CD4-positive, alpha-beta T cell treated with Interleukin-4 for 1 hour (primary cell): ENCODE results near the gene SLC9A2.

ENCODE experiments used
- DNase-seq, 2 donors: peaks; one replicate each; pipeline ENCODE4 v3.0.0-alpha.2; 2020 to 2022

The SLC9A2 gene, protein sequence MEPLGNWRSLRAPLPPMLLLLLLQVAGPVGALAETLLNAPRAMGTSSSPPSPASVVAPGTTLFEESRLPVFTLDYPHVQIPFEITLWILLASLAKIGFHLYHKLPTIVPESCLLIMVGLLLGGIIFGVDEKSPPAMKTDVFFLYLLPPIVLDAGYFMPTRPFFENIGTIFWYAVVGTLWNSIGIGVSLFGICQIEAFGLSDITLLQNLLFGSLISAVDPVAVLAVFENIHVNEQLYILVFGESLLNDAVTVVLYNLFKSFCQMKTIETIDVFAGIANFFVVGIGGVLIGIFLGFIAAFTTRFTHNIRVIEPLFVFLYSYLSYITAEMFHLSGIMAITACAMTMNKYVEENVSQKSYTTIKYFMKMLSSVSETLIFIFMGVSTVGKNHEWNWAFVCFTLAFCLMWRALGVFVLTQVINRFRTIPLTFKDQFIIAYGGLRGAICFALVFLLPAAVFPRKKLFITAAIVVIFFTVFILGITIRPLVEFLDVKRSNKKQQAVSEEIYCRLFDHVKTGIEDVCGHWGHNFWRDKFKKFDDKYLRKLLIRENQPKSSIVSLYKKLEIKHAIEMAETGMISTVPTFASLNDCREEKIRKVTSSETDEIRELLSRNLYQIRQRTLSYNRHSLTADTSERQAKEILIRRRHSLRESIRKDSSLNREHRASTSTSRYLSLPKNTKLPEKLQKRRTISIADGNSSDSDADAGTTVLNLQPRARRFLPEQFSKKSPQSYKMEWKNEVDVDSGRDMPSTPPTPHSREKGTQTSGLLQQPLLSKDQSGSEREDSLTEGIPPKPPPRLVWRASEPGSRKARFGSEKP

DNA sequence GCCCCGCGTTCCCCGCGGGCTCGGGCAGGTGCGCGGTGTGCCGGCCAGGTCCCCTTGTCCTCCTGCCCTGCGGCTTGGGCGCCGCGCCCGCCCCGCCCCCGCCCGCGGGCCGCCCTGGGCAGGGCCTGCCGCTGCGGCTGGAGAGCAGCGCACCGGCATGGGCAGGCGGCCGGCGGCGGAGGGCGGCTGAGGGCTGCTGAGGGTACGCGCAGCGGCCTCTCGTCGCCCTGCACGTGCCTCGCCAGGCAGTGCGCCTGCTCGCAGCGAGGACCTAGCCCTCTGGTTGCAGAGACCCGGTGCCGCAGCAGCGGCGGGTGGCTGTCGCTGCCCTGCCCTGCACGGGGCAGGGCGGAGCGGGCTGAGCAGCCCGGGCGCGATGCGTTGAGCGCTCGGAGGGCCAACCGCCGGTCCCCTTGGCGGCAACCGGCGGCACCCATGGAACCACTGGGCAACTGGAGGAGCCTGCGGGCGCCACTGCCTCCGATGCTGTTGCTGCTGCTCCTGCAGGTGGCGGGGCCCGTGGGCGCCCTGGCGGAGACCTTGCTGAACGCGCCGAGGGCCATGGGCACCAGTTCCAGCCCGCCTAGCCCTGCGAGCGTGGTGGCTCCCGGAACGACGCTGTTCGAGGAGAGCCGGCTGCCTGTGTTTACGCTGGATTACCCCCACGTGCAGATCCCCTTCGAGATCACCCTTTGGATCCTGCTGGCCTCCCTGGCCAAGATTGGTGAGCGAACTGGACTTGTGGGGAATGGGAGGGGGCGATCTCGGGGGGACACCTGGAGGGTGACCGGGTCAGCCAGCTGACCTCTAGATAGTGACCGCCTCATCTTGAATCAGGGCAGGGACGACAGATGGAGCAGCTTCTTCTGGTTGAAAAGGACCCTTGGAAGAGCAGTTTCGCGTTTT, at the start of gene SLC9A2:
Gene SLC9A2 (plus strand): TSS at position 140 of the 906 bp plus-strand sequence. CDS start 296 bp downstream, at position 436.
- DNase-seq = no peak

DNA sequence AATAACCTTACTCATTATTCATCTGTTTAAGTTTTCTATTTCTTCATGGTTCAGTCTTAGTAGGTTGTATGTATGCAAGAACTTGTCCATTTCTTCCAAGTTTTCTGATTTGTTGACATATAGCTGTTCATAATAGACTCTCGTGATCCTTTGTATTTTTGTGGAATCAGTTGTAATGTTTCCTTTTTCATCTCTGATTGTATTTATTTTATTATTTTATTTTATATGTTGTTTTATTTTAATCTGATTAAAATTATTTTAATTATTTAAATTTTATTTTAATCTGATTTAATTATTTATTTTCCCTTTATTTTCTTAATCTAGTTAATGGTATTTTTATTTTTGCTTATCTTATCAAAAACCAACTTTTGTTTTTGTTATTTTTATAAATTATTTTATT, 43.5 kb upstream of the SLC9A2 start:
- DNase-seq = no peak

DNA sequence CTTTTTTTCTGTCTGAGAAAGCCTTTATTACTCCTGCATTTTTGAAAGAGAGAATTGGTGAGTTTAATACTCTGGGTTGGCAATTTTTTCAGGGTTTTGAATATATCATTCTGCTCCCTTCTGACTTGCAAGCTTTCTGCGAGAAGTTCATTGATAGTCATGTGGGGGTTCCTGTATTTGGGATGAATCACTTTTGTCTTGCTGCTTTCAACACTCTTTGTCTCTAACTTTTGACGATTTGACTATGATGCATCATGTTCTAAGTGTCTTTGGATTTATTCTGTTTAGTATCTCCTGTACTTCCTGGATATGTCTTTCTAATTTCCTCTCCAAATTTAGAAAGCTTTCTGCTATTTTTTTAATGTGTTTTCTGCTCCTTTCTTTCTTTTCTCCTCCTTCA, 41.0 kb upstream of the SLC9A2 start:
- no peak for DNase-seq

DNA sequence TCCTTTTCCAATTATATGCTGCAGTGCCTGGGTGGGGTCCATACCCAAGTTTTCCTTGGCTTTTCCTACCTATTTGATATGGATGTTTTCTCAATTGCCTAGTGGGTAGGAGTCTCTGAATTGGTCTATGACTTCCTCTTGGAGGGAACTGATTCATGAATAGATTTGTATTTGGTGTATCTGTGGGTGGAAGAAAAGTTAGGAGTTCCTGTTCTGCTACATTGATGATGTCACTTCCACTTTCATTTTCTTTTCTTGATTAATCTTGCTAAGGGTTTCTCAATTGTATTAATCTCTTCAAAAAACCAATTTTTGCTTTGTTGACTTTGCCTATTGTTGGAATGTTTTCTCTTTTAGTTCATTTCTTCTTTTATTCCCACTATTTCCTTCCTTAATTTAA, 37.4 kb upstream of the SLC9A2 start:
- DNase-seq = peak in 1 of 2 donors; percentile 8

DNA sequence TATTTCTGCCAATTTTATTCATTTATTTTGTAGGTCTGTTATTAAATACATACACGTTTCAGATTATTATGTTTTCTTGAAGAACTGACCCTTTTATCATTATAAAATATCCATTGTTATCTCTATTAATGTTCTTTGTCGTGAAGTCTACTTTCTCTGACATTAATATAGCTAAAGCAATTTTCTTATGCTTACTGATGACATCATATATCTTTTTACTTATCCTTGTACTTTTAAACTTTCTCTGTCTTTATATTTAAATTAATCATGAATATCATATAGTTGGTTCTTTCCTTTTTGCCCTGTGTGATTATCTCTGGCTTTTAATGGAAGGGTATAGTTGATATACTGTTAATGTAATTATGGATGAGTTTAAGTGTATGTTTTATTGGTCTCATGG, 36.5 kb upstream of the SLC9A2 start:
- DNase-seq = no peak

DNA sequence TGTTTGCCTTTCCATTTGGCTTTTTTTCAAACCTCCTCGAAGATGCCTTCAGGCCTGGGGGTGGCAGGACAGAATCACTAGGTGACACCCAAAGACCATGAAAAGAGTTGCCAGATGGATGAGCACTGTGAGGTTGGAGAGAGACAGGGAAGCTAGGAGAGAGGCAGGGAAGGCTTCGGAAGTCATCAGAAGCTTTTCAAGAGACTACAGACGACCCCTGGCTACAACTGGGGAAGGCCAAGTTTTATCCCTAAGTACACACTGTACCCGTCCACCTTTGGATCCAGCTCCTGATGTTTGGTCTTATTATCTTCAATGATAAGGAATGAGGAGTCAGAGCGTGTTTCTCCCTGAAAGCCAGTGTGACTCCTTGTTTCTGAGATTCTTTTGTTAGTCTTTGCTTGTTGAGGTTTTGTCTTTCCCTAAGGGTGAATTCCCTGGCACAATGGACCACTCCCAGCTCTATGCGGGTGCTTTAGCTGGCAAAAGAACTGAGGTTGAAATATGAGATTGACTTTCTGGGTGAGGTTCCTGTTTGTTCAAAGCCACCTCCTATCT, 33.4 kb upstream of the SLC9A2 start:
- DNase-seq = no peak

DNA sequence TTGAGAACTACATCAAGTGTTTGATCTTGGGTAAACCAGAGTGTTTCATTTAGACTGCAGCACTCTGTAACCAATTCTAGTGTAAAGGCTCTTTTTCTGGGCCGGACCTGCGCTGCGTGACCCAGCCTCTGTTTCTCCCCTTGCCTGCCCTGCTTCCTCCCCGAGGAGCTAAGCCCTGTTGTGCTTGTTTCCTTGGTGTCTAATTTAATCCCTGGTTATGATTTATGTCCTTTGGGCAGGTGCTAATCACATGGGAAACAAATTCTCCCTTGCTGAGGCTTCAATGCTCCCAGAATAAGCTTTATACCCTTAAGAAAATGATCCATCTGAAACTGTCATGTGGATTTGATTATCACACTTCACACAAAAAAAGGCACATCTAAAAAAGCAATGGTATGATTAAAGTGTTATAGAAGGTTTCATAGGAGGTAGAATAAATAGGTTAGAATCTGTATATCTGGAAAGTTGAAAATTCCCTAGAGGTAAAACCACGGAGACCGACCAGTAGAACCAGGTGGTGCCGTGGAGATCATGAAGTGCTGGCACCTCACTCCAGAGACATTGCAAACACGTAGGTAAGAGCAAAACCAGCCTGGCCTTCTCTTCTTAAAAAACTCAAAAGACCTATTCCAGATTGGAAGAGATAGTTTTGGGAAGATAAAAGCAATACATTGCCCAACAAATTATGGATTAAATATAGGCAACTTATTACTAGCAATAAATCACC, 31.0 kb upstream of the SLC9A2 start:
- DNase-seq = no peak

DNA sequence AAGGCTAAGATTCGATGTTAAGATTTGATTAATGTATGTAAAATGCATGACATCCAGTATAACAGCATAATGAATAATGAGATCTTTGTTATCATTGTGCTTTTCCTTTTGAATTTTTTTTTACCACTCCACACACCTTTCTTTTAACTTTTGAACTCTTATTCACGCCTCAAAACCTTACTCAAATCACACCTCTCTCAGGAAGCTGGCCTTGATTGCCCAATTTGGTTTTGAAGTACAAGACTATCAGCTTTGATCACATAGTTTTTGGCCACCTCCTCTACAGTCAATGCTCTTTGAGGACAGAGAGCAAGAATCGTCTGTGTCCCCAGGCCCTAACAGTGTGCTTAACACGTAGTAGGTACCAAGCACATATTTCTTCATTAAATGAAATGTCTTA, 29.9 kb upstream of the SLC9A2 start:
- DNase-seq = no peak

DNA sequence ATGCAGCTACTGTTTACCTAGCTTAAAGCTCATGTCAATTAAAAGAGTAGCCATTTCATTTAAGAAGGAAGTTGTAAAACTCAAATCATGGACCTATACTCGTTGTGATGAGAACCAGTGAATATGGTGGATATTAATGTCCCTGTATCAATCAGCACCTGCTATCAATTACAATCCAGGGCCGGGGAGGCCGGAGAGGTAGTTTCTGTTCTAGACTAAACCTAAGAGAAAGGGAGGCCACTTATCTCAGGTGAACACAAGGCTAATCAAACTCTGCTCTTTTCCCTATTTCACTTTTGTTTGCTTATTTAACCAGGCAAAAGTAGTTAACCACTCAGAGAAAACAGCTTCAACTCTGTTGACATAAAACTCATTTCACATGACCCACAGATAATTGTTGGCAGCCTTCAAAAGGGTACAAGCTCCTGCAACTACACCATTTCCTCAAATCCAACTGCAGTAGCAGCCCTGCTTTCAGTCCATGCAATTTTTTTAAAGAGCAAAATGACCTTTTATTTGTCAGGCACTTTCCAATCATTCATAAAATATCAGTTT, 27.8 kb upstream of the SLC9A2 start:
- DNase-seq = no peak

DNA sequence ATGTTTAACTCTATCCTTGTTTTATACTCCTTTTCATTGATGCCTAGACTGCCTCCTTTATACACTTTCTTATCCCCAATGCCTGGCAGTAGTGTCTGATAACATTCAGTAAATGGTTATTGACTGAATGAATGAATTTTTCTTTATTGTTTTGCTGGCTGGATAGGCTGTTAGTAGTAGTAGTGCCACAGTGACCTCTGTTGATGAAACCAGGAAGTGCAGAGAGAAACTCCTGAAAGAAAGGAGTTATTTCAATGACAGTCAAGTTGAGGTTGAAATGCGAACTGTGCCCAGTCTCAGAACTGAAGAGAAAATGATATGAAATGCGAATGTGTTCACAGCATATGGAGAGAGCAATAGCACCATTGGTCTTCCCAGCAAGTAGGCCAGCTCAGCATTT, 26.8 kb upstream of the SLC9A2 start:
- DNase-seq = no peak

DNA sequence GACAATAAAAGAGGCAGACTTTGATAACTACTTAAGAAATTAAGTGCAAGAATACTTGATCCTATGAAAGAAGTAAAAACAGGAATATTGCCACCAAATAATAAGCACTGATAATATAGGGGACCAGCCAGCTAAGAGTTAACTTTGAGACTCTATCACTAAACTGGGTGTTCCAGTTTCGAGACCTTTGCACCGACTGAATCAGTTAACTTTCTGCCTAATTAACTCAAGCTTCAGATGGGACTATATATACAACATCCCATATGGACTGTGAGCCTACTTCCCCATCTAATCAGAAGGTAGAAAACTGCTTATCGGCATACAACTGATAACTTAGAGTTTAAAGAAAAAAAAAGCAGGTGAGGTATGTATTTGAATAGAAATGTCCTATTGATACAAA, 25.8 kb upstream of the SLC9A2 start:
- no peak for DNase-seq

DNA sequence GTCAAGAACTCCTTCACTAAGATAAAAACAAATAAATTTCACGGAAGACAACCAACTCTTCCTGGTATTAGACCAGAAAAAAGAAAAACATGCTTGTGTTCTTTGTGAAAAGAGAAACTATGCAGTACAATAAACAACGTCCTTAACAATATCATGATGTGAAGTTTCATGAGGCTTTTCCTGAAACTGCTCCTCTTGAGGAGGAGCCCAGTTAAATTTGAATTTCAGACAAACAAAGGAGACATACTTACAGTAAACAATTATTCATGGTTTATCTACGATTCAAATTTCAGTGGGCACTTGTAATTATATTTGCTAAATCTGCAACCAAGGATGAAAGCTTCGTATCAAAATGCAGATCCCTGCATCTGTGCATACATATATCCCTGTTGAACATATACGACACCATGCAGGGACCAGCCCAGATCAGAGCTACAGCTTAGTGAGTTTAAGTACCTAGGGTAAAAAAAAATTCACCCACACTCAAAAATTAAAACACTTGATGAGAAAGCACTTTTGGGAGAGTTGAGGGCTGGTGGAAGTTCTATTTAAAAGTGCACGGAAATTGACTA, 24.8 kb upstream of the SLC9A2 start:
- DNase-seq = no peak

DNA sequence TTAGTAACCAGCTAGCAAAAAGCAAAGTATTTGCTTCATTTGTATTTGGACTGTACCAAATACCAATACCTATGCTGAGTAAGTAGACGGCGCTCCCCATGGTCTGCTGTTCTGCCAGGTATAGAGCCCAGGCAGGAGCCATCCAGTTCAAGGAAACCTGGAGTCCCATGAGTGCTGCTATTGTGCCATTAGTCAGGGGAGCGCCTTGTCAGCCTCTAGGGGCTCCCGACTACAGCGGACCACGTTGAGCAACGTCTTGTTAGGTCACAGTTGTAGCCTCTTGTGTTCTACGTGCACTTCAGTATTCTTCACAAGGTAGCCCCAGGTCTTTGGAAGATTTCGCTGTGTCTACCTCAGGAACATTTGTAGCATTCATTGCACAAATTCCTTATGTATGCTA, 21.6 kb upstream of the SLC9A2 start:
- no peak for DNase-seq

DNA sequence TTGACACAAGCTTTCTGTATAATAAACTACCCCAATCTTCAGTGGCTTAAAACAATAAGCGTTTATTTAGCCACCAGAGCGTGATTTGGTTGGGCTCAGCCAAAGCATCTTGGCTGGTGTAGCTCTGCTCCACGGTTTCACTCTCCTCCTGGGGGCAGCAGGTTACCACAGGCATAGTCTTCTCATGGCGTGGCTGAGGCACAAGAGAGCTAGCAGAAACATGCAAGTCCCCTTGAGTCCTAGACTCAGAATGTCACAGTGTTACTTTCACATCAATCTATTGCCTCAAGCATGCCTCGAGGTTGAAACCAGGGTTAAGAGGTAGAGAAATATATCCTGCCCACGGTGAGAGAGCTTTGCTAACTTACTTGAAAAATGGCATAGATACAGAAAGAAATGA, 19.9 kb upstream of the SLC9A2 start:
- DNase-seq = no peak

DNA sequence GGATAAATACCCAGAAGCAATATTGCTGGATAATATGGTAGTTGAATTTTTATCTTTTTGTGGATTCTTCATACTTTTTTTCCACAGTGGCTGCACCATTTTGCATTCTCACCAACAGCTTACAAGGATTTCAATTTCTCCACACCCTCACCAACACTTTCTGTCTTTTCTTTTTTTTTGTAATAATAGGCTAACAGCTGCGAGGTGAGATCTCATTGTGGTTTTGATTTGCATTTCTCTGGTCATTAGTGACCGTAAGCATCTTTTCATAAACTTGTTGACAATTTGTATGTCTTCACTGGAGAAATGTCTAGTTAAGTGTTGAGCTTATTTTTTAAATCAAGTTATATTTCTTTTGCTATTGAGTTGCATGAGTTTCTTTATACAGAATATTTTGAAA, 17.6 kb upstream of the SLC9A2 start:
- no peak for DNase-seq

DNA sequence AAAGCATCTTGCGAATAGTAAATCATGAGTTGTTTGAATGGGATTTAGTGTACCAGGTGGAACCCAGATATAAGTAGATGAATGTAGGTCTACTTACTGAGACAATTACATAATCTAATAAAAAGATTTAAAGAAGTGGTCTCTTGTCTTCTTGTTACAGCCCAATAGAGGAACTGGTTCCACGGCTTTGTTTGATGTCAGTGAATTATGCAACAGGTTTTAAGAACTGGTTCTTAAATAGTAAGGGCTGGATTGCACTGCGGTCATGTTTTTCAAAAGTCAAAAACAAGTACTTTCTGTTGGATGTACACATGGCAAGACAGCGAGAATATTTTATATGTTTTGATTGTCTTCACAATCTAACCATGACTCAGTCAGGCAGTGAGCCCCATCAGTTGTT, 15.4 kb upstream of the SLC9A2 start:
- no peak for DNase-seq

DNA sequence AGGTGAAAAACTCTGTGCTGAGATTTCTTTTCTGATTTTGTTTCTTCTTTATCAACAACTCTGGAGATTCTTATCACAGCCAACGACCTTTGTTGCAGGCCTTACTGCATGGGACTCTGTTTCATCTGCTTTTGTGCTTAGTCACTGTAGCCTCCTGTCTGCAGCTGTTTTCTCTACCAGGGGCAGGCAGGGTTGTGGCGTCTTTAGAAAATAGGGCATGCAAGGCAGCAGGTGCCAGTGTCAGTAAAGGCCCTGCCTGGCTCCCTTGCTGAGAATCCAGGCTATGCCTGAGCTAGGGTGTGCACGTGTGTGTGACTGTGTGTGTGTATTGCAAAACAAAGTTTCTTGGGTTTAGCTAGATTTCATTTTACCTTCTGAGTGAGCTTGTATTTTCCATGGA, 14.6 kb upstream of the SLC9A2 start:
- DNase-seq = peak in 1 of 2 donors; percentile 11

DNA sequence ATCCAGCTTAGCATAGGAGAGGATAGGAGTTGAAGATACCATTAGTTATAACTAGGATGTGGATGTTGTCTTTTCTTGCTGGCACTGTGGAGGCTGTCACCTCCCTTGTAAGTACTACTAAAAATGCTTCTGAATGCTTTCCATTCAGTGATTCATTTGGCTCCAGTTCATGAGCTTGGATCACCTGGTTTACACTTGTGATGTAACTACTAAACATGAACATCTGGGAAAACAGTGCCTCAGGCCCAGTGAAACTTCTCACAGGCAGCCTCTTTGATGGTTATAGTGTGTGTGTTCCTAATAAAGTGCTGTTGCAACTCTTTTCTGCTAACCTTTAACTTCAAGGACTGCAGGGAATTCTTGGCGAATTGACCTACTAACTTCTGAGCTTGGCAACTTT, 13.0 kb upstream of the SLC9A2 start:
- DNase-seq = no peak

DNA sequence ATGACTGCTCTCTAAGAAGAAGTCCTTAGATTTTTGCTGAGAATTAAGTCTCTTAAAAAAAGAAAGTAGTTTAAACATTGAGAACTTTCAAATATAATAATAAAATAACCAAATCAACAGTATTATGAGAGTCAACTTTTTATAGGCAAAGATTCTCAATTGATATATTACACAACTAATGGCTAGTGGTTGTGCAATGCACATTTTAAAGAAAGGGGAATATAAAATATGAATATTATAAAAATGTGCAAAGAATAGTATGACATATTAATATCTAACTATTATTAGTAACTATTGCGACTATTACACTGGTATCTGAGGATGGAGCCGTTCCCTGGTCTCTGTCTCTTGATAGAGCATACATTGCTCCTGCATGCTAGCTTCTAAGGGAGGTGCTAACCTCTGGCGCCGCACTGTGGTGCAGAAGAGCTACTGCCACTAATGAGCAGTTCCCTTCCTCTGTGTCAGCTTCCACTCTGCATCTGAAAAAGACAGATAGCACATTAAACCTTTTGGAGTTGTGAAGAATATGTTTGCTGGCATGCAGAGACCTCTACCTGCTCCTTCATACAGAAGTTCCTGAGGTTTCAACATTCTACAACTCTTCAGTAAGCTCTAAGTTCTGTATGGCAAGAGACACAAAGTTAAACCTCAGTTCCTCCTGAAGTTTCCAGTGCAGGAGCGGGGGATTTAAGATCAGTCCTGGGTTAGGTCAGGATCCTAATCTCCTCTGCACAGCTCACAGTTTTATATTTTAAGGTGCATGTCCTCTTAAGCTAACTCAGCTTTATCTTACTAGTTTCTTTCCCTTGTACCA, 3.5 kb upstream of the SLC9A2 start:
- DNase-seq = peak; percentile 31 to 45
